Measurements from ENCODE around the gene ARHGAP18.

The ARHGAP18 gene

DNA sequence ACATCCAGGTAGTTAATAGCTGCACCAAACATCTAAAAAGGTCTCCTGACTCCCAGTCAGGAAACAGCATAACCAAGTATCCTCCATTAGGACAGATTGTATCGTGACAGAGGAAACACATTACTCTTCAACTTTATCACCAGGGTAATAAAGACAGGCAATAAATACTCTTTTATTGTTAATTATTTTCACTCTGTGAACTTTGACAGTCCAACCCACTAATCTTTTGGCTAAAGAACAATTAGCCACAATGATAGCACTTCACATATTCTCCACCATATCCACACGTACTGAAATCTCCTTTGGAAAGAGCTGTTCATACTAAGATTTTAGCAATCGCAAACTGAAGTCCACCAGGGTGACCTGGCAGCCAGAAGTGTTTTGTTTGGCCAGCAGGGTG, 46.4 kb downstream of the ARHGAP18 start:
- H3K4me3 ChIP-seq (ENCODE audit: insufficient read depth, low read length, poor library complexity, severe bottlenecking), result no peak overlapping the region
- no peak overlapping the region for H2AFZ ChIP-seq (ENCODE audit: low read depth, low read length, severe bottlenecking)
- no peaks in the 10 kb centered on the region for H3K36me3 ChIP-seq (ENCODE audit: low read length)
- H3F3A ChIP-seq (ENCODE audit: insufficient read depth), result no peaks in the 10 kb centered on the region
- no peaks in the 10 kb centered on the region for H3K79me2 ChIP-seq (ENCODE audit: insufficient read depth, low read length)
- H3K9ac ChIP-seq (ENCODE audit: low read length), result no peak overlapping the region
- no peaks in the 10 kb centered on the region for H3K9me2 ChIP-seq (replicated peaks; ENCODE audit: insufficient read depth, low read length)
- no peak overlapping the region for H3K27ac ChIP-seq (ENCODE audit: low read depth, low read length)
- no peak overlapping the region for H3K4me2 ChIP-seq (ENCODE audit: low read depth, low read length, poor library complexity, severe bottlenecking)
- no peaks in the 10 kb centered on the region for H3K27me3 ChIP-seq (ENCODE audit: low read length)
- H4K20me1 ChIP-seq (ENCODE audit: low read depth, low read length), result no peaks in the 10 kb centered on the region
- no peak for TF ChIP-seq EZH2phosphoT487 (conservative IDR thresholded peaks at IDR 0.05; ENCODE audit: low read length)
- TF ChIP-seq, protein P1, sequence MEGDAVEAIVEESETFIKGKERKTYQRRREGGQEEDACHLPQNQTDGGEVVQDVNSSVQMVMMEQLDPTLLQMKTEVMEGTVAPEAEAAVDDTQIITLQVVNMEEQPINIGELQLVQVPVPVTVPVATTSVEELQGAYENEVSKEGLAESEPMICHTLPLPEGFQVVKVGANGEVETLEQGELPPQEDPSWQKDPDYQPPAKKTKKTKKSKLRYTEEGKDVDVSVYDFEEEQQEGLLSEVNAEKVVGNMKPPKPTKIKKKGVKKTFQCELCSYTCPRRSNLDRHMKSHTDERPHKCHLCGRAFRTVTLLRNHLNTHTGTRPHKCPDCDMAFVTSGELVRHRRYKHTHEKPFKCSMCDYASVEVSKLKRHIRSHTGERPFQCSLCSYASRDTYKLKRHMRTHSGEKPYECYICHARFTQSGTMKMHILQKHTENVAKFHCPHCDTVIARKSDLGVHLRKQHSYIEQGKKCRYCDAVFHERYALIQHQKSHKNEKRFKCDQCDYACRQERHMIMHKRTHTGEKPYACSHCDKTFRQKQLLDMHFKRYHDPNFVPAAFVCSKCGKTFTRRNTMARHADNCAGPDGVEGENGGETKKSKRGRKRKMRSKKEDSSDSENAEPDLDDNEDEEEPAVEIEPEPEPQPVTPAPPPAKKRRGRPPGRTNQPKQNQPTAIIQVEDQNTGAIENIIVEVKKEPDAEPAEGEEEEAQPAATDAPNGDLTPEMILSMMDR (IDR thresholded peaks at IDR 0.05; ENCODE audit: insufficient read depth, low read length, poor library complexity, severe bottlenecking), result no peak
- H3K9me3 ChIP-seq (ENCODE audit: insufficient read depth, low read length), result no peaks in the 10 kb centered on the region

DNA sequence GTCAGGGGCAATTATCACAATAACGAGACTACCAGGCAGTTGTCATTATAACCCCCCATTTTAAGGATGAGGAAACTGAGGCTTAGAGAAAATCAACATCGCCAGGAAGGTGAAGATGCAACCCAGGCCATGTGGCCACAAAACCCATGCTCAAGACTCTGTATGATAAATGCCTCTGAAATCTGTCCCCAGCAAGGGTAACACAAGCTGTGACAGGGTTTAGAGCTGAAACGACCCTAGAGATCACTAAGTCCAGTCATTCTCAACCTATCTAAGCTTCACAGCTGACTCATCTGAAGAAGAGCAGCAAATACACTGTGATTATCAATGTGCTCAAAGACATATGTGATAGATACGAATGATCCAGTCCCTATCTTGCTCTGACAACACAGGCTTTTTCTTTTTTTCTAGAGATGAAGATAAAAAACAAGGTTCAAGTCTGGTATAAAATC, 47.0 kb downstream of the ARHGAP18 start:
- H3K4me2 ChIP-seq (ENCODE audit: low read depth, low read length, poor library complexity, severe bottlenecking), result no peak overlapping the region
- no peaks in the 10 kb centered on the region for H4K20me1 ChIP-seq (ENCODE audit: low read depth, low read length)
- no peaks in the 10 kb centered on the region for H3K9me2 ChIP-seq (replicated peaks; ENCODE audit: insufficient read depth, low read length)
- no peaks in the 10 kb centered on the region for H3K27me3 ChIP-seq (ENCODE audit: low read length)
- H3K9ac ChIP-seq (ENCODE audit: low read length), result no peak overlapping the region
- H2AFZ ChIP-seq (ENCODE audit: low read depth, low read length, severe bottlenecking), result no peak overlapping the region
- TF ChIP-seq, protein P1 (IDR thresholded peaks at IDR 0.05; ENCODE audit: insufficient read depth, low read length, poor library complexity, severe bottlenecking), result no peak
- no peak for TF ChIP-seq EZH2phosphoT487 (conservative IDR thresholded peaks at IDR 0.05; ENCODE audit: low read length)
- no peaks in the 10 kb centered on the region for H3K79me2 ChIP-seq (ENCODE audit: insufficient read depth, low read length)
- H3F3A ChIP-seq (ENCODE audit: insufficient read depth), result no peaks in the 10 kb centered on the region
- no peak overlapping the region for H3K27ac ChIP-seq (ENCODE audit: low read depth, low read length)
- no peaks in the 10 kb centered on the region for H3K9me3 ChIP-seq (ENCODE audit: insufficient read depth, low read length)
- no peak overlapping the region for H3K4me3 ChIP-seq (ENCODE audit: insufficient read depth, low read length, poor library complexity, severe bottlenecking)
- H3K36me3 ChIP-seq (ENCODE audit: low read length), result no peaks in the 10 kb centered on the region

DNA sequence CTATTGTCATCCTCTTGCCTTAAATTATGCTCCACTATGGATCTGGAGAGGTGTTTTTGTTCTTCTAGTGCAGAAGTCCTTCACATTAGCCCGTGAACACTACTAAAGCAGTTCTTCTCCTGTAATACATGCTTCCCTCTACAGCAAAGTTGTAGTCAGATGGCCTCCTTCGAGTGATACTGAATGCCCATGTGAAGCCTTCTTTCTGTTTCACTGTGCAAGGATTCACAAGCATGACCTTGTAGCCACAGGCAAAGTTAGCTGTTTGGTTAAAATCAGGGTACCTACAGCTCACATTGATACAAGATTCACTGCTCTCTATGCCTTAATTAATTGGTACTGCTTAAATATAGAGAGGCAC, 47.6 kb downstream of the ARHGAP18 start:
- Histone ChIP-seq H3K79me2 (ENCODE audit: insufficient read depth, low read length) (no peaks in the 10 kb centered on the region), H3K4me3 (ENCODE audit: insufficient read depth, low read length, poor library complexity, severe bottlenecking) (no peak overlapping the region)

More for the DNA sequence above, 47.6 kb downstream of the ARHGAP18 start:
- no peak overlapping the region for H3K4me2 ChIP-seq (ENCODE audit: low read depth, low read length, poor library complexity, severe bottlenecking)
- no peaks in the 10 kb centered on the region for H3K36me3 ChIP-seq (ENCODE audit: low read length)
- no peak for TF ChIP-seq EZH2phosphoT487 (conservative IDR thresholded peaks at IDR 0.05; ENCODE audit: low read length)
- TF ChIP-seq, protein P1 (IDR thresholded peaks at IDR 0.05; ENCODE audit: insufficient read depth, low read length, poor library complexity, severe bottlenecking), result no peak
- no peaks in the 10 kb centered on the region for H3K9me2 ChIP-seq (replicated peaks; ENCODE audit: insufficient read depth, low read length)
- H3F3A ChIP-seq (ENCODE audit: insufficient read depth), result no peaks in the 10 kb centered on the region
- no peak overlapping the region for H3K9ac ChIP-seq (ENCODE audit: low read length)
- no peaks in the 10 kb centered on the region for H4K20me1 ChIP-seq (ENCODE audit: low read depth, low read length)
- no peaks in the 10 kb centered on the region for H3K9me3 ChIP-seq (ENCODE audit: insufficient read depth, low read length)
- no peak overlapping the region for H3K27ac ChIP-seq (ENCODE audit: low read depth, low read length)
- H2AFZ ChIP-seq (ENCODE audit: low read depth, low read length, severe bottlenecking), result no peak overlapping the region
- H3K27me3 ChIP-seq (ENCODE audit: low read length), result no peaks in the 10 kb centered on the region

Data from SU-DHL-6 (cell line).